ENCODE measurements around the gene GRM8.

GRCh38 chr7:126606331-126606730 lies 646.4 kb downstream of the GRM8 start:
- TF ChIP-seq, protein P1, sequence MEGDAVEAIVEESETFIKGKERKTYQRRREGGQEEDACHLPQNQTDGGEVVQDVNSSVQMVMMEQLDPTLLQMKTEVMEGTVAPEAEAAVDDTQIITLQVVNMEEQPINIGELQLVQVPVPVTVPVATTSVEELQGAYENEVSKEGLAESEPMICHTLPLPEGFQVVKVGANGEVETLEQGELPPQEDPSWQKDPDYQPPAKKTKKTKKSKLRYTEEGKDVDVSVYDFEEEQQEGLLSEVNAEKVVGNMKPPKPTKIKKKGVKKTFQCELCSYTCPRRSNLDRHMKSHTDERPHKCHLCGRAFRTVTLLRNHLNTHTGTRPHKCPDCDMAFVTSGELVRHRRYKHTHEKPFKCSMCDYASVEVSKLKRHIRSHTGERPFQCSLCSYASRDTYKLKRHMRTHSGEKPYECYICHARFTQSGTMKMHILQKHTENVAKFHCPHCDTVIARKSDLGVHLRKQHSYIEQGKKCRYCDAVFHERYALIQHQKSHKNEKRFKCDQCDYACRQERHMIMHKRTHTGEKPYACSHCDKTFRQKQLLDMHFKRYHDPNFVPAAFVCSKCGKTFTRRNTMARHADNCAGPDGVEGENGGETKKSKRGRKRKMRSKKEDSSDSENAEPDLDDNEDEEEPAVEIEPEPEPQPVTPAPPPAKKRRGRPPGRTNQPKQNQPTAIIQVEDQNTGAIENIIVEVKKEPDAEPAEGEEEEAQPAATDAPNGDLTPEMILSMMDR (IDR thresholded peaks at IDR 0.05): no peak
- TF ChIP-seq POLR2AphosphoS5 (IDR thresholded peaks at IDR 0.05): no peak

All from breast epithelium (tissue), 3 donors.